CD4-positive, alpha-beta T cell (primary cell): ENCODE measurements around the gene MYO19. TPM values are rescaled to one million over a fixed set of nuclear protein-coding genes. Genes with fewer than 3 reads are reported as not detected.
"Not testable (repeated sequence)": the region's sequence is repeated elsewhere in the genome, so short reads cannot be mapped to it uniquely, and the experiment has no call there.

Source experiments
- ATAC-seq: fragments of 200-7000 bp; cut with Tn5 transposase; one replicate; pipeline ENCODE4 v1.10.0; 2022; ENCODE audit warnings: mild to moderate bottlenecking; ENCODE audit not compliant: poor library complexity
- CTCF ChIA-PET: fragments of 350-600 bp; sonication (Branson Sonifier 250); formaldehyde crosslinking; loops from one replicate; lab custom pipeline; 2021; ENCODE audit warnings: antibody characterized with exemption, inconsistent platforms; lab: Charles Lee
- POLR2A ChIA-PET: fragments of 350-600 bp; sonication (Branson Sonifier 250); formaldehyde crosslinking; loops from one replicate; lab custom pipeline; 2021; ENCODE audit warnings: antibody characterized with exemption, inconsistent platforms; lab: Charles Lee
- DNase-seq, 14 experiments: peaks; one replicate each; pipeline ENCODE4 v3.0.0-alpha.2; 2013 to 2020; ENCODE audit warnings: mixed read lengths in 2 of 14
- H3K27ac ChIP-seq, 2 donors: one replicate each; pipeline versions ENCODE4 v1.5.1 to v1.7.0; 2013; ENCODE audit warnings: low read length in 2 of 2, low read depth in 1 of 2, mild to moderate bottlenecking in 1 of 2
- H3K27me3 ChIP-seq, 2 experiments: 1 replicate in 1 of 2; 2 replicates in 1 of 2; pipeline versions ENCODE4 v1.6.1 to v1.7.0; 2013; ENCODE audit warnings: low read length in 2 of 2, control low read depth in 1 of 2, mild to moderate bottlenecking in 1 of 2, moderate library complexity in 1 of 2; ENCODE audit not compliant: insufficient read depth in 2 of 2, control insufficient read depth in 1 of 2
- H3K36me3 ChIP-seq: one replicate; pipeline ENCODE4 v1.6.1; 2013; ENCODE audit warnings: low read length, control low read depth; ENCODE audit not compliant: insufficient read depth
- H3K4me1 ChIP-seq: one replicate; pipeline ENCODE4 v1.6.1; 2013; ENCODE audit warnings: low read length, control low read depth; ENCODE audit not compliant: insufficient read depth
- H3K4me3 ChIP-seq: one replicate; pipeline ENCODE4 v1.5.1; 2013; ENCODE audit warnings: mild to moderate bottlenecking, low read length, moderate library complexity
- H3K9me3 ChIP-seq, 2 experiments: 1 replicate in 1 of 2; 2 replicates in 1 of 2; pipeline versions ENCODE4 v1.6.1 to v1.7.0; 2013; ENCODE audit warnings: low read length in 2 of 2, mild to moderate bottlenecking in 2 of 2, control low read depth in 1 of 2, moderate library complexity in 1 of 2; ENCODE audit not compliant: control insufficient read depth in 1 of 2, insufficient read depth in 1 of 2
- H3K27ac Mint-ChIP-seq: one replicate; pipeline ENCODE4 v1.8.0; 2020; ENCODE audit warnings: mixed read lengths
- H3K27me3 Mint-ChIP-seq: one replicate; pipeline ENCODE4 v1.8.0; 2021; ENCODE audit warnings: mixed read lengths
- H3K36me3 Mint-ChIP-seq: one replicate; pipeline ENCODE4 v1.8.0; 2021; ENCODE audit warnings: low read depth, mixed read lengths
- H3K4me1 Mint-ChIP-seq: one replicate; pipeline ENCODE4 v1.8.0; 2021; ENCODE audit warnings: low read depth, mixed read lengths
- H3K4me3 Mint-ChIP-seq: one replicate; pipeline ENCODE4 v1.8.0; 2020; ENCODE audit warnings: mild to moderate bottlenecking, mixed read lengths
- H3K9me3 Mint-ChIP-seq: one replicate; pipeline ENCODE4 v1.8.0; 2020; ENCODE audit warnings: mixed read lengths
- intact Hi-C, 2 experiments: fragments of 100-400 bp; cut with DNase I in 1 of 2; cut with micrococcal nuclease in 1 of 2; formaldehyde crosslinking; loops; one replicate each; pipeline versions ENCODE4 v1.15.1 to v1.9.0; 2023 to 2025; cut with DNase I, micrococcal nuclease
- total RNA-seq, 174 experiments: library from RNA in 2 of 174; stranded (reverse) in 2 of 174; gene quantifications; one replicate each; pipeline ENCODE4 v1.2.3 and lab custom pipeline; 2021 to 2026
- TF ChIP-seq, protein P1 (sequence below): fragments of 200-600 bp; IDR thresholded peaks from one replicate; pipeline ENCODE4 v1.8.0; 2022; ENCODE audit warnings: antibody characterized with exemption, mild to moderate bottlenecking

MYO19 gene
- total RNA-seq, 2 experiments from 2014 or later: 64.4 to 70.5 TPM

DNA sequence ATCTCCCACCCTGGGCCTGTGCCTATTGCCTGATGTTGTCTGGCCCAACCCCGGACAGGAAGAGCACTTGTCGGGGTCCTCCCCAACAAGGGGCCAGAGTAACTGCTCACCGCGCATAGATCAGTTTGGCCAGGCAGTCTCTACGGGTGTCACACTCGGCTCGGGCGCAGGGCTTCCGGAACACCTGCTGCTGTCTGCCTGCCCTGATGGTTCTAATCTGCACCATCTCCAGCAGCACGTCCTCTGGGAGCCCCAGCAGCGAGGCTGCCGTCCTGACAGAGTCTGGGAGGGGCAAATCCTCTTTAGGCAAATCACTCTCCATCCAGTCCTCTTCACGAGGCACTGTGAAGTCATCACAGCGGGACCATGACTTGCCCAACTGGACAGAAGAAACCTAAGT is 24.0 kb downstream of the MYO19 start:
- Mint-ChIP-seq H3K27ac (no peak overlapping the region), H3K4me3 (no peak overlapping the region), H3K27me3 (no peaks in the 10 kb centered on the region), H3K36me3 (peaks cover 32% of the 10 kb centered on the region), H3K4me1 (no peaks in the 10 kb centered on the region), H3K9me3 (no peaks in the 10 kb centered on the region)
- ChIA-PET CTCF (no interaction called here), POLR2A (no interaction called here)
- Histone ChIP-seq H3K27ac (no peak overlapping the region), H3K9me3 (no peaks in the 10 kb centered on the region), H3K4me1 (no peaks in the 10 kb centered on the region), H3K36me3 (peaks cover 29% of the 10 kb centered on the region), H3K27me3 (no peaks in the 10 kb centered on the region), H3K4me3 (no peak overlapping the region)
- DNase-seq: no peak
- no peak for ATAC-seq
- TF ChIP-seq, protein P1, sequence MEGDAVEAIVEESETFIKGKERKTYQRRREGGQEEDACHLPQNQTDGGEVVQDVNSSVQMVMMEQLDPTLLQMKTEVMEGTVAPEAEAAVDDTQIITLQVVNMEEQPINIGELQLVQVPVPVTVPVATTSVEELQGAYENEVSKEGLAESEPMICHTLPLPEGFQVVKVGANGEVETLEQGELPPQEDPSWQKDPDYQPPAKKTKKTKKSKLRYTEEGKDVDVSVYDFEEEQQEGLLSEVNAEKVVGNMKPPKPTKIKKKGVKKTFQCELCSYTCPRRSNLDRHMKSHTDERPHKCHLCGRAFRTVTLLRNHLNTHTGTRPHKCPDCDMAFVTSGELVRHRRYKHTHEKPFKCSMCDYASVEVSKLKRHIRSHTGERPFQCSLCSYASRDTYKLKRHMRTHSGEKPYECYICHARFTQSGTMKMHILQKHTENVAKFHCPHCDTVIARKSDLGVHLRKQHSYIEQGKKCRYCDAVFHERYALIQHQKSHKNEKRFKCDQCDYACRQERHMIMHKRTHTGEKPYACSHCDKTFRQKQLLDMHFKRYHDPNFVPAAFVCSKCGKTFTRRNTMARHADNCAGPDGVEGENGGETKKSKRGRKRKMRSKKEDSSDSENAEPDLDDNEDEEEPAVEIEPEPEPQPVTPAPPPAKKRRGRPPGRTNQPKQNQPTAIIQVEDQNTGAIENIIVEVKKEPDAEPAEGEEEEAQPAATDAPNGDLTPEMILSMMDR: no peak
- intact Hi-C loops: no loop called here

DNA sequence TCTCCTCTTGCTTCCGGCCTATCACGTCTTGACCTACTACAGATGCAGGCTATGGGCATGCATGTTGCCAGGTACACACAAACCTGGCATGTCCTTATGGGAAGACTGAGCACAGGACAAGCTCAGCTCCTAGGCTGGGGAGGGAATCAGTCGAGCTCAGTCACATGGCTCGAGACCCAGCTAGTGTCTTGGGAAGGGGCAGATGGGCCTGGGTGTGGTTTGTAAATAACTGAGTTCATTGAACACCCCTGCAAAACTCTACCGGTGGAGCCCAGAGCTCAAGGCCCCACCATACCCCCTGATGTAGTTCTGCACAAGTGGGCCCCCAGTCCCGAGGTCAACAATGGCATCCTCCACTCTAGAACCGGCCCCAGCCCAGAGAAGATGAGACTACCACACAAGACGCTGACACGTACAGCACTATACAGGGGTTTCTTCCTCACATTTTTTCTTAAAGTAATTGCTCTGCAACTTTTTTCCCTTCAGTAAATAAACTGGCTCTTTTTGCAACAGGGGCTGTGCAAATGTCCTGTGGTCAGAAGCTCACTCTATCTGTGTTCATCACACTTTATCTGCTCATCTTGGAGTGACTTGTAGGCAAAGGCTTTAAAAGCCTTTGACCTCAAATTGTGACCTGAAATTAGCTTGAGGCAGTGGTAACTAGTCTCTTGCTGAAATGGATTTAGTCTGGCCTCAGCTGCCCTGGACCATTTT is 25.2 kb downstream of the MYO19 start:
- H3K36me3 Mint-ChIP-seq: peaks cover 27% of the 10 kb centered on the region
- H3K27ac ChIP-seq: no peak overlapping the region
- TF ChIP-seq, protein P1: no peak
- H3K36me3 ChIP-seq: peaks cover 35% of the 10 kb centered on the region
- DNase-seq: no peak
- H3K4me3 ChIP-seq: no peak overlapping the region
- ATAC-seq: no peak
- no peaks in the 10 kb centered on the region for H3K4me1 Mint-ChIP-seq
- no peak overlapping the region for H3K27ac Mint-ChIP-seq
- no peaks in the 10 kb centered on the region for H3K4me1 ChIP-seq
- no peak overlapping the region for H3K4me3 Mint-ChIP-seq
- no peaks in the 10 kb centered on the region for H3K27me3 ChIP-seq
- POLR2A ChIA-PET: no interaction called here
- H3K27me3 Mint-ChIP-seq: no peaks in the 10 kb centered on the region
- no peaks in the 10 kb centered on the region for H3K9me3 Mint-ChIP-seq
- H3K9me3 ChIP-seq: no peaks in the 10 kb centered on the region
- intact Hi-C loops: no loop called here
- CTCF ChIA-PET: no interaction called here

GRCh38 chr17:36508439-36508838 is 26.2 kb downstream of the MYO19 start:
- H3K27me3 ChIP-seq, H3K4me1 ChIP-seq, ATAC-seq, H3K27ac Mint-ChIP-seq, H3K27ac ChIP-seq, CTCF ChIA-PET, H3K4me3 Mint-ChIP-seq, DNase-seq, H3K27me3 Mint-ChIP-seq, H3K9me3 ChIP-seq, H3K9me3 Mint-ChIP-seq, H3K4me1 Mint-ChIP-seq, intact Hi-C loops, POLR2A ChIA-PET, H3K4me3 ChIP-seq: not testable (repeated sequence)
- peaks cover 21% of the 10 kb centered on the region for H3K36me3 Mint-ChIP-seq
- H3K36me3 ChIP-seq: peaks cover 40% of the 10 kb centered on the region

DNA sequence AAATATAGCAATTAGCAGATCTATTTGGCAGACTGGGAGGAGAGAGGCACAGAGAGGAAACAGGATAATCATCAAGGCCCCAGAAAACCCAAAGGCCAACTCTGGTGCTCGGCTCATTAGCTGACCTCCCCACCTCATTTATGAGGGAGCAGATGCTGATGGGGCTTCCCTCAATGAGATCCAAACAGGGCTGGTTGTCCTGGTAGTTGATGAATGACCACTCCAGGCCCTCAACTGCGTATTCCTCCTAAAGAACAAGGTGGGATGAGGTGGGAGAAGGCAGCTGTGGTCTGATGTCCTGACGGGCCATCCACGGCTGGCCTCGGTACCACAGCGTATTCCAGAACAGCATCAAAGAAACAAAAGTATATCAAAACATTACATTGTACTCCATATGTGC is 27.4 kb downstream of the MYO19 start:
- Mint-ChIP-seq H3K4me1 (no peaks in the 10 kb centered on the region), H3K9me3 (no peaks in the 10 kb centered on the region), H3K4me3 (no peak overlapping the region), H3K27ac (no peak overlapping the region), H3K36me3 (peaks cover 20% of the 10 kb centered on the region), H3K27me3 (no peaks in the 10 kb centered on the region)
- H3K27ac ChIP-seq: no peak overlapping the region
- no peak for ATAC-seq
- ChIA-PET POLR2A (interaction anchor here (1.1 kb wide), 1 partner anchor 39 kb away, joined by 3 read pairs; no protein-coding TSS in a partner anchor), CTCF (no interaction called here)
- TF ChIP-seq, protein P1: no peak
- no peak overlapping the region for H3K4me3 ChIP-seq
- DNase-seq: no peak
- H3K36me3 ChIP-seq: peaks cover 32% of the 10 kb centered on the region
- intact Hi-C loops: no loop called here
- no peaks in the 10 kb centered on the region for H3K4me1 ChIP-seq
- no peaks in the 10 kb centered on the region for H3K27me3 ChIP-seq
- H3K9me3 ChIP-seq: no peaks in the 10 kb centered on the region
